NT2/D1 (cell line): ENCODE measurements around the gene MYLK.

Experiments used
- DNase-seq: peaks from one replicate; pipeline ENCODE4 v3.0.0-alpha.2; 2011; ENCODE audit warnings: low read depth, low spot score
- H3K27me3 ChIP-seq: 2 replicates; pipeline ENCODE4 v1.6.0; 2011; ENCODE audit warnings: mild to moderate bottlenecking; ENCODE audit not compliant: insufficient read length, insufficient read depth
- H3K36me3 ChIP-seq: 2 replicates; pipeline ENCODE4 v1.6.1; 2011; ENCODE audit warnings: mild to moderate bottlenecking, low read length, mixed read lengths; ENCODE audit not compliant: insufficient read depth, insufficient read length
- H3K4me1 ChIP-seq: 2 replicates; pipeline ENCODE4 v1.5.1; 2011; ENCODE audit not compliant: insufficient read depth, insufficient read length
- H3K4me3 ChIP-seq: 2 replicates; pipeline ENCODE4 v1.5.1; 2011; ENCODE audit warnings: low read depth; ENCODE audit not compliant: insufficient read length
- H3K9ac ChIP-seq: 2 replicates; pipeline ENCODE4 v1.6.0; 2011; ENCODE audit warnings: low read depth; ENCODE audit not compliant: insufficient read length
- H3K9me3 ChIP-seq: 2 replicates; pipeline ENCODE4 v1.5.1; 2011; ENCODE audit warnings: mild to moderate bottlenecking, low read length; ENCODE audit not compliant: insufficient read depth
- SUZ12 ChIP-seq: IDR thresholded peaks from 2 replicates; pipeline ENCODE4 v1.6.1; 2011; ENCODE audit not compliant: insufficient read length, insufficient read depth; ENCODE audit errors: extremely low read depth
- YY1 ChIP-seq: IDR thresholded peaks from 2 replicates; pipeline ENCODE4 v1.6.1; 2011; ENCODE audit not compliant: insufficient read length, insufficient read depth
- ZNF274 ChIP-seq: IDR thresholded peaks from 2 replicates; pipeline ENCODE4 v1.6.1; 2011; ENCODE audit warnings: mild to moderate bottlenecking, low read depth, low read length

MYLK gene

DNA sequence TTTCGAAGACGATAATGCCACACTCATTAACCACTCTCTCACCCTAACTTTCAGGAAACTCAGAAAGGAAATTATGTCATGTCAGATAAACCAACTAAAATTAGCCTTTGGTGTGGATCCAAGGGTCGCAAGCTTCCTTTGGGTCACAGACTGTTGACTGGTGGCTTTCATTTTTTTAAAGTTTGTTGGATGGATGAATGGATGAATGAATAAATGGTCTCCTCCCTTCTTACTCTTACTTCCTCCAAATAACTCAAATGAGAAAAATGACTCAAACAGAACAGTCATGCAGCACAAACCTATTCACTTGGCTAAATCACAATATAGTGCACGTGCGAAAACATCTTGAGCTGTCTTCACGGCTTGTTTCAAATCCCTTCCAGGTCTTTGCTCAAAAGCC is 216.3 kb downstream of the MYLK start:
- DNase-seq = no peak
- Histone ChIP-seq H3K4me3 (no peak overlapping the region), H3K9ac (no peak overlapping the region), H3K9me3 (no peaks in the 10 kb centered on the region), H3K4me1 (no peaks in the 10 kb centered on the region), H3K27me3 (no peaks in the 10 kb centered on the region), H3K36me3 (peaks cover 25% of the 10 kb centered on the region)
- no peak for TF ChIP-seq YY1
- TF ChIP-seq ZNF274 = no peak
- no peak for TF ChIP-seq SUZ12

DNA sequence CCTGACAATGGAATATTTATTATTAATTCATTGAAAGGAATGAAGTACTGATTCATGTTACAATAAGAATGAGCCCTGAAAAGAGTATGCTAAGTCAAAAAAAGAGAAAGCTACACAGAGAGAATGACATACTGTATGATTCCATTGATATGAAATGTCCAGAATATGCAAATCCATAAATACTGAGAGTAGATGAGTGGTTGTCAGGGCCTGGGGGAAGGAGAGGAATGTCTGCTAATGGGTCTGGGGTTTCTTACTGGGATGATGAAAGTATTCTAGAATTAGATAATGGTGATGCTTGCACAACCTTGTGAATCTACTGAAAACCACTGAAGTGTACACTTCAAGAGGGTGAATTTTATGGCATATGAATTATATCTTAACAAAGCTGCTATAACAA is 219.4 kb downstream of the MYLK start:
- Histone ChIP-seq H3K27me3 (no peaks in the 10 kb centered on the region), H3K9me3 (no peaks in the 10 kb centered on the region), H3K36me3 (peaks cover 25% of the 10 kb centered on the region), H3K4me3 (no peak overlapping the region), H3K9ac (no peak overlapping the region), H3K4me1 (no peaks in the 10 kb centered on the region)
- no peak for TF ChIP-seq YY1
- TF ChIP-seq ZNF274 = no peak
- no peak for TF ChIP-seq SUZ12
- no peak for DNase-seq

DNA sequence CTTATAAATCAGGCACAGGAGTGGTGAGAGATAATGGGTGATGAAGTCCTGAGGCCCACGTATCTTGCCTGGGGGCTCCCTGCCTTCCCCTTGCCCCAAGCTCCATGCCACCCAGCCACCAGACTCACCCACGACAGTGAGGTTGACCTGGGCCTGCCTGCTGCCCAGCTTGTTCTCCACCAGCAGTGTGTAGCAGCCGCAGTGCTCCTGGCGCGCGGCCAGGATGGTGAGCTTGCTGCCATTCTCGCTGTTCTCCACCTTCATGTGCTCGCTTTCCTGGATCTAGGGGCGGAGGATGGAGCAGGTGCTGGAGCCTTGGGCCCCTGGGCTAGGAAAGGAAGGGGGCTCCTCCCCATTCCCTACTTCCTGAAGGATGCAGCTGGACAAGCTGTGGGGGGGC is 220.2 kb downstream of the MYLK start:
- H3K27me3 ChIP-seq = no peaks in the 10 kb centered on the region
- H3K4me3 ChIP-seq = no peak overlapping the region
- H3K9me3 ChIP-seq = no peaks in the 10 kb centered on the region
- H3K9ac ChIP-seq = no peak overlapping the region
- H3K36me3 ChIP-seq = peaks cover 25% of the 10 kb centered on the region
- no peak for DNase-seq
- TF ChIP-seq SUZ12 (no peak), ZNF274 (no peak), YY1 (no peak)
- H3K4me1 ChIP-seq = no peaks in the 10 kb centered on the region

DNA sequence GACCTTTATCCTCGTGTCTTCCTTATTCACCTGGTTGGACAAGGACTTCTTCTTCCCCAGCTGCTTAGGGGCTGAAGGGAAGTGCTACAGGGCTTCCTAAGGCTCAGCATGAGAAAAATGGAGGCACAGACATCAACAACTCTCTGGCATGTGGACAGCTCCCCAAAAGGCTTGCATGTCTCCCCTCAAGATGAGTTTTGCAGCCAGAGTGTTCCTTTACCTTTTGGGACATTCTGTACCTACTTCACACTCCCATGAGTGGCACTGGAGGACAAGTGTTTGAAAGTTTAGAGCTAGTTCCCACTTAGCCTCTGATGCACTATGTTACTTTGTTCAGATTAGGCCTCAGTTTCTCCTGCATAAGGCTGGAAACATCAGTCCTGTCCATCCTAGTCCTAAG is 222.2 kb downstream of the MYLK start:
- Histone ChIP-seq H3K9ac (no peak overlapping the region), H3K27me3 (no peaks in the 10 kb centered on the region)
- no peak for TF ChIP-seq SUZ12
- TF ChIP-seq YY1 = no peak
- TF ChIP-seq ZNF274 = no peak

DNA sequence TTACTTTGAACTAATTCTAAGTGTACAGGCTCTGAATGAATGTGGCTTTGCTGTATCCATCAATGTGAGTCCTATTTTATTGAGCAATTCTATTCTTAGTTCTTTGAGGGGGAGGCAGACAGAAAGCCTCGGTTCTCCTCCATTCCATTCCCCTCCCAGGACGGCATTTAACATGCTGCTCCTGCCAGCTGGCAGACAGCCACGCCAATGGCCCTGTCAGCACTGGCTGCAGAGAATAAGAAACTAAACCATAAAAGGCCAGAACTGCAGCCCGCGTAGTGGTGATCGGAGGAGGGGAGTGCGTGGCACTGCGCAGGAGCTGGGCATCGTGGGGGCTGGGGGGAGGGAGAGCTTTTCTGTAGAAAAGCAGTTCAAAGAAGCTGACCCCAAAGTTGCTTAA is 223.2 kb downstream of the MYLK start:
- no peaks in the 10 kb centered on the region for H3K4me1 ChIP-seq

More for the DNA sequence above, 222.2 kb downstream of the MYLK start:
- DNase-seq = no peak
- Histone ChIP-seq H3K36me3 (peaks cover 31% of the 10 kb centered on the region), H3K4me3 (no peak overlapping the region), H3K9me3 (peaks cover 10% of the 10 kb centered on the region), H3K4me1 (no peaks in the 10 kb centered on the region)

DNA sequence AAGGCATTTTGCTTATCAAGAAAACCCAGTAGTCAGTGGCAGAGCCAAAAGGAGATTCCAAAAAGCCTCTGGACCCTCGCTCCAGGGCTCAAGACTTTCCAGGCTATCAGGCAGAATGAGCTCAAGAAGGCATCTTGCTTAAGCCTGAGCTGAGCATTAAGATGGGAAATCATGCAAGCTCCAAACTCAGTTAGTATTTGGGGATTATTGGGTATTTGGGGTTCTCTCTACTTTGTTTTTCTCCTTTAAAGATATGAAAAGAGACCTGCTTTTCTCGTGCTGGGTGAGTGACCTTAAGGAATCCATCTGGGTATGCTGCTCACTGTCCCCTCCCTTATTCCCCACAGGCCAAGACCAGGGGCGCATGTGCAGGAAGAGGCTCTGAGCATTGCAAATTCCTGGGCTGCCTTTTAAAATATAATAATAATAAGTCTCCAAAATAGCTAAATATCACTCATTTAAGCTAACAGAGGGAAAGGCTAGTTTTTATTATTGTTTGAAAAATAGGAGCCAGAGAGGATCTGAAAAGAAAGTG is 223.9 kb downstream of the MYLK start:
- Histone ChIP-seq H3K4me3 (no peak overlapping the region), H3K4me1 (no peaks in the 10 kb centered on the region), H3K36me3 (peaks cover 30% of the 10 kb centered on the region), H3K27me3 (no peaks in the 10 kb centered on the region), H3K9ac (no peak overlapping the region), H3K9me3 (peaks cover 15% of the 10 kb centered on the region)
- TF ChIP-seq ZNF274 = no peak
- no peak for TF ChIP-seq YY1
- no peak for TF ChIP-seq SUZ12
- DNase-seq = no peak

More for the DNA sequence above, 223.2 kb downstream of the MYLK start:
- peaks cover 15% of the 10 kb centered on the region for H3K9me3 ChIP-seq
- H3K9ac ChIP-seq = no peak overlapping the region
- H3K36me3 ChIP-seq = peaks cover 32% of the 10 kb centered on the region
- no peaks in the 10 kb centered on the region for H3K27me3 ChIP-seq
- TF ChIP-seq YY1 (no peak), SUZ12 (no peak), ZNF274 (no peak)
- no peak overlapping the region for H3K4me3 ChIP-seq
- DNase-seq = no peak

DNA sequence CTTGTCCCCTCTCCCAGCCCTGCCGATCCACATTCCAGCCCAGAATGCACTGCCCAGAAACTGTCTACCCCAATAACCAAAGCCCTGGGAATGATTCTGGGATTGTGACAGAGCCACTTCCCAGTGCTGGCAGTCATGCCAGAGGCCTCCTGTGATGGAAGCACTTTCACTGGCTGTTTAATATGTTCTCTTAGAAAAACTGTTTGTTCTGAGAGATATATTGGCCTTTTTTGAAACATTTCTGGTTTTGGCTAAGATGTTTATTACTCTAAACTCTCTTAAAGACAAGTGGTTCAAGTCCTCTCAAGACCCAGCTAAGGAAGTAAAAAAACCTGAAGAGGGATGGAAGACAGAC is 225.3 kb downstream of the MYLK start:
- peaks cover 15% of the 10 kb centered on the region for H3K9me3 ChIP-seq
- H3K36me3 ChIP-seq = peaks cover 31% of the 10 kb centered on the region
- no peak for TF ChIP-seq YY1
- TF ChIP-seq ZNF274 = no peak
- no peak for TF ChIP-seq SUZ12
- H3K9ac ChIP-seq = no peak overlapping the region
- H3K4me3 ChIP-seq = no peak overlapping the region
- no peaks in the 10 kb centered on the region for H3K27me3 ChIP-seq
- H3K4me1 ChIP-seq = no peaks in the 10 kb centered on the region
- no peak for DNase-seq
